ENCODE measurements around the gene NMNAT2.

- TF ChIP-seq CTCF (IDR thresholded peaks at IDR 0.05) (no peak), POLR2A (IDR thresholded peaks at IDR 0.05) (no peak)
These were observed 94.1 kb downstream of the NMNAT2 start for GRCh38 chr1:183323849-183324683.

All from Peyer's patch (tissue), 4 donors.